ENCODE data around the gene FGFR4.
A peak's percentile ranks its signal among the peaks of the same experiment; 100 is the strongest.

FGFR4 gene

GRCh38 chr5:177067503-177067902 lies 19.2 kb upstream of the FGFR4 start:
- Histone ChIP-seq H3K9me3 (ENCODE audit: low read length) (no peaks in the 10 kb centered on the region), H3K27me3 (ENCODE audit: insufficient read depth, low read length) (no peaks in the 10 kb centered on the region), H2AFZ (ENCODE audit: low read depth, low read length) (no peak overlapping the region), H3K4me1 (ENCODE audit: insufficient read depth, low read length) (no peaks in the 10 kb centered on the region), H3K4me3 (ENCODE audit: low read length) (no peak overlapping the region), H3K36me3 (ENCODE audit: insufficient read depth, low read length) (peaks cover 39% of the 10 kb centered on the region)

- H3K36me3 ChIP-seq (ENCODE audit: insufficient read depth, low read length): peaks cover 8% of the 10 kb centered on the region
- H3K27me3 ChIP-seq (ENCODE audit: insufficient read depth, low read length): no peaks in the 10 kb centered on the region
- no peaks in the 10 kb centered on the region for H3K9me3 ChIP-seq (ENCODE audit: low read length)
- no peak overlapping the region for H2AFZ ChIP-seq (ENCODE audit: low read depth, low read length)
- H3K4me1 ChIP-seq (ENCODE audit: insufficient read depth, low read length): no peaks in the 10 kb centered on the region
- H3K4me3 ChIP-seq (ENCODE audit: low read length): no peak overlapping the region
Observed at GRCh38 chr5:177070536-177071191, 16.1 kb upstream of the FGFR4 start.

GRCh38 chr5:177071666-177072385 lies 14.9 kb upstream of the FGFR4 start:
- Histone ChIP-seq H3K27me3 (ENCODE audit: insufficient read depth, low read length) (no peaks in the 10 kb centered on the region), H3K9me3 (ENCODE audit: low read length) (no peaks in the 10 kb centered on the region), H2AFZ (ENCODE audit: low read depth, low read length) (no peak overlapping the region), H3K4me3 (ENCODE audit: low read length) (no peak overlapping the region), H3K36me3 (ENCODE audit: insufficient read depth, low read length) (no peaks in the 10 kb centered on the region), H3K4me1 (ENCODE audit: insufficient read depth, low read length) (no peaks in the 10 kb centered on the region)

GRCh38 chr5:177077335-177077734 lies 9.4 kb upstream of the FGFR4 start:
- Histone ChIP-seq H2AFZ (ENCODE audit: low read depth, low read length) (no peak overlapping the region), H3K9me3 (ENCODE audit: low read length) (no peaks in the 10 kb centered on the region), H3K4me1 (ENCODE audit: insufficient read depth, low read length) (no peaks in the 10 kb centered on the region), H3K4me3 (ENCODE audit: low read length) (no peak overlapping the region), H3K27me3 (ENCODE audit: insufficient read depth, low read length) (no peaks in the 10 kb centered on the region), H3K36me3 (ENCODE audit: insufficient read depth, low read length) (no peaks in the 10 kb centered on the region)

GRCh38 chr5:177079606-177080005 lies 7.1 kb upstream of the FGFR4 start:
- Histone ChIP-seq H2AFZ (ENCODE audit: low read depth, low read length) (no peak overlapping the region), H3K36me3 (ENCODE audit: insufficient read depth, low read length) (no peaks in the 10 kb centered on the region), H3K9me3 (ENCODE audit: low read length) (no peaks in the 10 kb centered on the region)

GRCh38 chr5:177080265-177080664 lies 6.5 kb upstream of the FGFR4 start:
- H3K27me3 ChIP-seq (ENCODE audit: insufficient read depth, low read length): peaks cover 2% of the 10 kb centered on the region
- no peak overlapping the region for H3K4me3 ChIP-seq (ENCODE audit: low read length)
- H3K36me3 ChIP-seq (ENCODE audit: insufficient read depth, low read length): no peaks in the 10 kb centered on the region
- H3K4me1 ChIP-seq (ENCODE audit: insufficient read depth, low read length): no peaks in the 10 kb centered on the region
- no peak overlapping the region for H2AFZ ChIP-seq (ENCODE audit: low read depth, low read length)
- H3K9me3 ChIP-seq (ENCODE audit: low read length): no peaks in the 10 kb centered on the region

More at GRCh38 chr5:177079606-177080005, 7.1 kb upstream of the FGFR4 start:
- H3K4me1 ChIP-seq (ENCODE audit: insufficient read depth, low read length): no peaks in the 10 kb centered on the region
- no peak overlapping the region for H3K4me3 ChIP-seq (ENCODE audit: low read length)
- no peaks in the 10 kb centered on the region for H3K27me3 ChIP-seq (ENCODE audit: insufficient read depth, low read length)

- Histone ChIP-seq H3K4me1 (ENCODE audit: insufficient read depth, low read length) (no peaks in the 10 kb centered on the region), H2AFZ (ENCODE audit: low read depth, low read length) (no peak overlapping the region), H3K9me3 (ENCODE audit: low read length) (no peaks in the 10 kb centered on the region), H3K4me3 (ENCODE audit: low read length) (no peak overlapping the region), H3K27me3 (ENCODE audit: insufficient read depth, low read length) (peaks cover 12% of the 10 kb centered on the region), H3K36me3 (ENCODE audit: insufficient read depth, low read length) (no peaks in the 10 kb centered on the region)
Observed at GRCh38 chr5:177081859-177082258, 4.9 kb upstream of the FGFR4 start.

GRCh38 chr5:177083357-177083756 lies 3.4 kb upstream of the FGFR4 start:
- no peaks in the 10 kb centered on the region for H3K9me3 ChIP-seq (ENCODE audit: low read length)
- peaks cover 23% of the 10 kb centered on the region for H3K27me3 ChIP-seq (ENCODE audit: insufficient read depth, low read length)
- H3K4me3 ChIP-seq (ENCODE audit: low read length): no peak overlapping the region
- no peaks in the 10 kb centered on the region for H3K4me1 ChIP-seq (ENCODE audit: insufficient read depth, low read length)
- H2AFZ ChIP-seq (ENCODE audit: low read depth, low read length): no peak overlapping the region
- no peaks in the 10 kb centered on the region for H3K36me3 ChIP-seq (ENCODE audit: insufficient read depth, low read length)

GRCh38 chr5:177084175-177084574 lies 2.5 kb upstream of the FGFR4 start:
- Histone ChIP-seq H3K4me1 (ENCODE audit: insufficient read depth, low read length) (no peaks in the 10 kb centered on the region), H2AFZ (ENCODE audit: low read depth, low read length) (no peak overlapping the region), H3K9me3 (ENCODE audit: low read length) (no peaks in the 10 kb centered on the region), H3K27me3 (ENCODE audit: insufficient read depth, low read length) (peaks cover 31% of the 10 kb centered on the region), H3K4me3 (ENCODE audit: low read length) (no peak overlapping the region), H3K36me3 (ENCODE audit: insufficient read depth, low read length) (no peaks in the 10 kb centered on the region)

GRCh38 chr5:177085985-177086653 lies 596 bp upstream of the FGFR4 start:
- Histone ChIP-seq H3K27me3 (ENCODE audit: insufficient read depth, low read length) (peaks cover 50% of the 10 kb centered on the region), H2AFZ (ENCODE audit: low read depth, low read length) (no peak overlapping the region), H3K9me3 (ENCODE audit: low read length) (no peaks in the 10 kb centered on the region), H3K4me1 (ENCODE audit: insufficient read depth, low read length) (no peaks in the 10 kb centered on the region), H3K4me3 (ENCODE audit: low read length) (no peak overlapping the region), H3K36me3 (ENCODE audit: insufficient read depth, low read length) (no peaks in the 10 kb centered on the region)

GRCh38 chr5:177087398-177088005 lies 787 bp downstream of the FGFR4 start:
- Histone ChIP-seq H2AFZ (ENCODE audit: low read depth, low read length) (peak overlapping the region; percentile 55), H3K4me1 (ENCODE audit: insufficient read depth, low read length) (no peaks in the 10 kb centered on the region), H3K9me3 (ENCODE audit: low read length) (no peaks in the 10 kb centered on the region), H3K27me3 (ENCODE audit: insufficient read depth, low read length) (peaks cover 58% of the 10 kb centered on the region), H3K36me3 (ENCODE audit: insufficient read depth, low read length) (no peaks in the 10 kb centered on the region), H3K4me3 (ENCODE audit: low read length) (no peak overlapping the region)

GRCh38 chr5:177089127-177089526 lies 2.4 kb downstream of the FGFR4 start:
- no peak overlapping the region for H2AFZ ChIP-seq (ENCODE audit: low read depth, low read length)
- H3K36me3 ChIP-seq (ENCODE audit: insufficient read depth, low read length): no peaks in the 10 kb centered on the region
- H3K27me3 ChIP-seq (ENCODE audit: insufficient read depth, low read length): peaks cover 58% of the 10 kb centered on the region
- H3K9me3 ChIP-seq (ENCODE audit: low read length): no peaks in the 10 kb centered on the region
- peaks cover under 1% of the 10 kb centered on the region for H3K4me1 ChIP-seq (ENCODE audit: insufficient read depth, low read length)
- no peak overlapping the region for H3K4me3 ChIP-seq (ENCODE audit: low read length)

All from neuron (in vitro differentiated cells).